Colonic mucosa (tissue), 4 donors: ENCODE measurements around the gene MBD3. TPM values are rescaled to one million over a fixed set of nuclear protein-coding genes. Genes with fewer than 3 reads are reported as not detected.

Experiments
- DNase-seq: peaks from one replicate; pipeline ENCODE4 v3.0.0-alpha.2; 2020
- H3K27ac ChIP-seq: fragments of 200-600 bp; one replicate; pipeline ENCODE4 v1.8.0; 2021
- H3K27me3 ChIP-seq: fragments of 200-600 bp; one replicate; pipeline ENCODE4 v1.8.0; 2021
- H3K36me3 ChIP-seq: fragments of 200-600 bp; one replicate; pipeline ENCODE4 v1.8.0; 2021
- H3K4me1 ChIP-seq: fragments of 200-600 bp; one replicate; pipeline ENCODE4 v1.8.0; 2021; ENCODE audit warnings: mild to moderate bottlenecking
- H3K4me3 ChIP-seq: fragments of 200-600 bp; one replicate; pipeline ENCODE4 v1.8.0; 2021
- H3K9ac ChIP-seq, 2 donors: one replicate each; pipeline ENCODE4 v1.7.0; 2013; ENCODE audit warnings: control low read depth in 2 of 2, low read depth in 2 of 2, low read length in 2 of 2
- H3K9me3 ChIP-seq: fragments of 200-600 bp; one replicate; pipeline ENCODE4 v1.8.0; 2021
- intact Hi-C: fragments of 100-400 bp; cut with DNase I; formaldehyde crosslinking; loops from one replicate; pipeline ENCODE4 v1.14.1; 2022
- total RNA-seq, 2 donors: library from RNA; stranded (reverse); fragmentation: NEBNext Ultra II Directional in 1 of 2; extraction: Animal tissue kit (Norgen Biotek cat#: 25700) in 1 of 2; gene quantifications; one replicate each; pipeline ENCODE4 v1.2.1, GENCODE V29; 2021
- TF ChIP-seq, protein P1 (sequence below): fragments of 200-600 bp; IDR thresholded peaks from one replicate; pipeline ENCODE4 v1.8.0; 2022; ENCODE audit warnings: antibody characterized with exemption, mild to moderate bottlenecking
- donor health status: healthy.
- donor health status: DM: no; HTN: no; CAD: no.
- donor health status: DM: no; HTN: no; CAD: no.

Gene MBD3
- total RNA-seq, 2 donors from 2014 or later = 44.9 to 109 TPM

- no peaks in the 10 kb centered on the region for H3K9me3 ChIP-seq
- no peaks in the 10 kb centered on the region for H3K4me1 ChIP-seq
- no peak overlapping the region for H3K9ac ChIP-seq
- intact Hi-C loops = loop anchor here (5.0 kb wide), 1 partner anchor 40 kb away; no protein-coding TSS in a partner anchor
- H3K27ac ChIP-seq = no peak overlapping the region
- no peak for DNase-seq
- no peaks in the 10 kb centered on the region for H3K27me3 ChIP-seq
- no peak overlapping the region for H3K4me3 ChIP-seq
- TF ChIP-seq, protein P1, sequence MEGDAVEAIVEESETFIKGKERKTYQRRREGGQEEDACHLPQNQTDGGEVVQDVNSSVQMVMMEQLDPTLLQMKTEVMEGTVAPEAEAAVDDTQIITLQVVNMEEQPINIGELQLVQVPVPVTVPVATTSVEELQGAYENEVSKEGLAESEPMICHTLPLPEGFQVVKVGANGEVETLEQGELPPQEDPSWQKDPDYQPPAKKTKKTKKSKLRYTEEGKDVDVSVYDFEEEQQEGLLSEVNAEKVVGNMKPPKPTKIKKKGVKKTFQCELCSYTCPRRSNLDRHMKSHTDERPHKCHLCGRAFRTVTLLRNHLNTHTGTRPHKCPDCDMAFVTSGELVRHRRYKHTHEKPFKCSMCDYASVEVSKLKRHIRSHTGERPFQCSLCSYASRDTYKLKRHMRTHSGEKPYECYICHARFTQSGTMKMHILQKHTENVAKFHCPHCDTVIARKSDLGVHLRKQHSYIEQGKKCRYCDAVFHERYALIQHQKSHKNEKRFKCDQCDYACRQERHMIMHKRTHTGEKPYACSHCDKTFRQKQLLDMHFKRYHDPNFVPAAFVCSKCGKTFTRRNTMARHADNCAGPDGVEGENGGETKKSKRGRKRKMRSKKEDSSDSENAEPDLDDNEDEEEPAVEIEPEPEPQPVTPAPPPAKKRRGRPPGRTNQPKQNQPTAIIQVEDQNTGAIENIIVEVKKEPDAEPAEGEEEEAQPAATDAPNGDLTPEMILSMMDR = no peak
- no peaks in the 10 kb centered on the region for H3K36me3 ChIP-seq
Observed at GRCh38 chr19:1622007-1622406, 29.3 kb upstream of the MBD3 start.

GRCh38 chr19:1621574-1621973 lies 28.9 kb upstream of the MBD3 start:
- intact Hi-C loops = loop anchor here (5.0 kb wide), 1 partner anchor 41 kb away; no protein-coding TSS in a partner anchor
- TF ChIP-seq, protein P1 = no peak
- Histone ChIP-seq H3K4me3 (no peak overlapping the region), H3K27me3 (no peaks in the 10 kb centered on the region), H3K4me1 (no peaks in the 10 kb centered on the region), H3K9ac (no peak overlapping the region), H3K27ac (no peak overlapping the region), H3K9me3 (no peaks in the 10 kb centered on the region), H3K36me3 (no peaks in the 10 kb centered on the region)
- no peak for DNase-seq

GRCh38 chr19:1621021-1621420 lies 28.4 kb upstream of the MBD3 start:
- Histone ChIP-seq H3K4me1 (no peaks in the 10 kb centered on the region), H3K27ac (no peak overlapping the region), H3K9ac (peak overlapping the region in 1 of 2 donors; percentile 12), H3K9me3 (no peaks in the 10 kb centered on the region), H3K36me3 (no peaks in the 10 kb centered on the region), H3K27me3 (no peaks in the 10 kb centered on the region), H3K4me3 (no peak overlapping the region)
- TF ChIP-seq, protein P1 = no peak
- no peak for DNase-seq
- intact Hi-C loops = loop anchor here (5.0 kb wide), 1 partner anchor 41 kb away; no protein-coding TSS in a partner anchor

DNA sequence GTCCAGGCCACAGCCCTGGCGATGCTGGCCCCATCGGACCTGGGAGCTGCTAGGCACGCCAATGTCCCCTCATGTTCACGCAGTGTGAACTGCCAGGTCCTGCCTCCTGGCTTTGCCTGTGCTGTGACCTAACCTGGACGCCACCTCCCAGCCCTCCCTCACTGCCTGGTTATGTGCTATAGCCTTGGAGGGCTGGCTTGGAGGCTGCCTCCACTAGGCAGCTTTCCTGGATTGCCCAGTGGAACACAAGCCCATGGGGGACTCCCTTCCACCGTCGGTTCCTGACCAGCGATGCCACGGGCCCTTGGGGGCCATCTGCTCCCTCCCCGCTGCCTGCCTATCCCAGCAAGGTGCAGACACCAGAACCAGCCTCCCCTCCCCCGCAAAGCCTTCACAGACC lies 27.8 kb upstream of the MBD3 start:
- no peaks in the 10 kb centered on the region for H3K27me3 ChIP-seq
- H3K9ac ChIP-seq = no peak overlapping the region
- no peaks in the 10 kb centered on the region for H3K9me3 ChIP-seq
- H3K36me3 ChIP-seq = peaks cover under 1% of the 10 kb centered on the region
- no peak overlapping the region for H3K27ac ChIP-seq
- TF ChIP-seq, protein P1 = no peak
- H3K4me3 ChIP-seq = no peak overlapping the region
- intact Hi-C loops = loop anchor here (5.0 kb wide), 1 partner anchor 42 kb away; no protein-coding TSS in a partner anchor
- no peak for DNase-seq
- H3K4me1 ChIP-seq = no peaks in the 10 kb centered on the region

- DNase-seq = no peak
- H3K36me3 ChIP-seq = peaks cover 4% of the 10 kb centered on the region
Observed at GRCh38 chr19:1619703-1620102, 27.0 kb upstream of the MBD3 start.

More at GRCh38 chr19:1619703-1620102, 27.0 kb upstream of the MBD3 start:
- no peak overlapping the region for H3K4me3 ChIP-seq
- no peak overlapping the region for H3K27ac ChIP-seq
- H3K9me3 ChIP-seq = no peaks in the 10 kb centered on the region
- no peaks in the 10 kb centered on the region for H3K4me1 ChIP-seq
- H3K9ac ChIP-seq = no peak overlapping the region
- intact Hi-C loops = loop anchor here (5.0 kb wide), 2 partner anchors 33 to 43 kb away; partner anchors contain the start of gene TCF3
- TF ChIP-seq, protein P1 = no peak
- no peaks in the 10 kb centered on the region for H3K27me3 ChIP-seq
